ENCODE results near the gene RASSF1. TPM values are rescaled to one million over a fixed set of nuclear protein-coding genes. Genes with fewer than 3 reads are reported as not detected.

Gene RASSF1
- total and polyA plus RNA-seq, 2 of the 4 experiments (the other 2 are of a cell fraction), result 17.4 to 53.4 TPM

- no TSS peak for BruUV-seq (replicated peaks)
- Histone ChIP-seq H3K4me3 (ENCODE audit: insufficient read depth, low read depth, low read length) (peak within 1 kb of the TSS; percentile 68), H4K91ac (ENCODE audit: insufficient read depth, low read depth, low read length) (peak within 1 kb of the TSS; percentile 90), H3K36me3 (ENCODE audit: control insufficient read depth, insufficient read depth, low read length) (peaks cover 25% of the 10 kb centered on the region), H3K27ac (ENCODE audit: insufficient read depth, low read length) (peak within 1 kb of the TSS; percentile 49), H3K9ac (ENCODE audit: low read depth, low read length) (peak within 1 kb of the TSS; percentile 83), H3K4me2 (ENCODE audit: low read depth, low read length) (peak within 1 kb of the TSS; percentile 97), H4K20me1 (ENCODE audit: insufficient read depth, low read length) (no peaks in the 10 kb centered on the region), H2BK15ac (ENCODE audit: low read depth, low read length) (0 out of 3 replicates have a peak within 1 kb of the TSS, but pooled peaks have one; percentile 43), H3K4me1 (ENCODE audit: control insufficient read depth, insufficient read depth, low read length) (peaks cover 8% of the 10 kb centered on the region), H3K4ac (ENCODE audit: low read depth, low read length) (peak within 1 kb of the TSS; percentile 93), H2BK5ac (ENCODE audit: low read depth, low read length, poor library complexity, severe bottlenecking) (peak within 1 kb of the TSS; percentile 55), H3K56ac (ENCODE audit: extremely low read depth, insufficient read depth, low read length) (peak within 1 kb of the TSS; percentile 82), H3K9me1 (ENCODE audit: insufficient read depth, low read length) (no peaks in the 10 kb centered on the region; the same call in 1 of the 2 replicates), H2AK5ac (ENCODE audit: low read depth, low read length) (peak within 1 kb of the TSS; percentile 99), H3K79me1 (ENCODE audit: low read depth in 1 of 2, low read length in 2 of 2) (peaks cover 14 to 31% of the 10 kb centered on the region in 2 experiments), H2BK120ac (ENCODE audit: low read depth, low read length) (peak within 1 kb of the TSS; percentile 28; the same call in 1 of the 2 replicates), H3K27me3 (ENCODE audit: control insufficient read depth, insufficient read depth, low read length) (no peaks in the 10 kb centered on the region), H4K5ac (ENCODE audit: low read depth, low read length) (peak within 1 kb of the TSS; percentile 90), H2AFZ (replicated peaks; ENCODE audit: low read length, poor library complexity) (peak within 1 kb of the TSS; percentile 96), H3K18ac (ENCODE audit: low read depth, low read length) (0 out of 2 replicates have a peak within 1 kb of the TSS, but pooled peaks have one; percentile 8), H3K9me3 (ENCODE audit: control insufficient read depth, insufficient read depth, low read length) (no peaks in the 10 kb centered on the region), H2BK20ac (ENCODE audit: low read depth, low read length) (no peak within 1 kb of the TSS), H4K8ac (ENCODE audit: low read depth in 2 of 2, low read length in 2 of 2) (peak within 1 kb of the TSS; percentile 86 to 99), H3K14ac (replicated peaks; ENCODE audit: low read depth, low read length) (peak within 1 kb of the TSS; percentile 86), H2AK9ac (replicated peaks; ENCODE audit: low read depth, low read length, poor library complexity) (peak within 1 kb of the TSS; percentile 100), H3K23ac (ENCODE audit: low read depth, low read length) (peak within 1 kb of the TSS; percentile 88; the same call in 1 of the 2 replicates)
- ChIA-PET CTCF (interaction anchor here (0.6 kb wide), 1 partner anchor 1248 kb away, joined by 3 read pairs; no protein-coding TSS in a partner anchor), POLR2A (ENCODE audit: unreplicated experiment) (interaction anchor here (1.1 kb wide), 1 partner anchor 45 kb away, joined by 3 read pairs; no protein-coding TSS in a partner anchor)
- dilution Hi-C loops (cut with HindIII; ENCODE audit: low sequenced_read_pairs, unreplicated experiment), result no loop called here
- in situ Hi-C loops (cut with MboI; ENCODE audit: low sequenced_read_pairs), result no loop called here
- peak; percentile 97 for DNase-seq
- TF ChIP-seq POLR2A (IDR thresholded peaks at IDR 0.05; ENCODE audit: low read depth, low read length) (peak; percentile 72; the same call in 1 of the 2 replicates), BHLHE40 (IDR thresholded peaks at IDR 0.05; ENCODE audit: low read depth, low read length) (peak; percentile 45; the same call in 1 of the 2 replicates), MAZ (IDR thresholded peaks at IDR 0.05; ENCODE audit: borderline replicate concordance, low read depth, low read length) (peak; percentile 87), MXI1 (IDR thresholded peaks at IDR 0.05; ENCODE audit: borderline replicate concordance, low read depth, low read length) (peak; percentile 88), FOS (IDR thresholded peaks at IDR 0.05; ENCODE audit: low read depth, low read length) (0 out of 2 replicates have a peak, but pooled peaks have one; percentile 5), SMC3 (IDR thresholded peaks at IDR 0.05; ENCODE audit: low read depth, low read length) (no peak), RCOR1 (IDR thresholded peaks at IDR 0.05; ENCODE audit: insufficient replicate concordance, low read length) (no peak), USF2 (IDR thresholded peaks at IDR 0.05; ENCODE audit: low read depth, low read length) (peak; percentile 41; the same call in 1 of the 2 replicates)
- 2% methylated on average over 33 of the region's 67 CpGs; no CpG with 5 or more reads in 1 of the 2 experiments for WGBS, 2 experiments (ENCODE audit: extremely low coverage in 2 of 2, insufficient read length in 1 of 2)
- peak; percentile 98 for ATAC-seq (ENCODE audit: low read depth)
- intact Hi-C loops (cut with micrococcal nuclease), result no loop called here
Measured at GRCh38 chr3:50292159-50293078, 48.2 kb downstream of the RASSF1 start, which contains the start of gene IFRD2. TSS of gene IFRD2 (minus strand) at chr3:50292429. CDS start at chr3:50292274, 155 bp downstream.

Data from IMR-90 (cell line).